ENCODE results near the gene EYS.

DNA sequence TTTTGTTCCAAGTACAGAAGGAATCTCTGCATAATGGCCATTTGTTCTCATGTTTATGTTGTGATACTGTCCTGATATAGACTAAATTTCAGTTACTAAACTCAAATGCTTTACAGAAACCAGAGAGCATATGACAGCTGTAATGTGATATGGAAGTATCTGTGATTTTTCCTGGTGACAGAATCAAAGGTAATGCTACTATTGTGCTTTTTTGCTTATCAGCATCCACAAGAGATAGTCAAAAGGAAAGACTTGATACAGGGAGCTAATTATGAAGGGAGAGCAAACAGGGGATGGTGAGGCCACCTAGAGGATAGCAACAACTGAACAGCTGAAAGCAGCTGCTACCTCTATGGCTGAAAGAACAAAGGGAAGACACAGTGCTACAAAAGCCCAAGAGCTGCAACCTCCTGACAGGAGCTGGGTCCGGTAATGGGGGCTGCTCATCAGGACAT is 1890.0 kb downstream of the EYS start:
- TF ChIP-seq GATA3 (IDR thresholded peaks at IDR 0.05; ENCODE audit: low read depth, low read length), result peak; percentile 25; the same call in 1 of the 2 replicates
- peak; percentile 79 for TF ChIP-seq GATA2 (IDR thresholded peaks at IDR 0.05; ENCODE audit: low read depth, low read length)

Measured in SH-SY5Y (cell line).